HG03520 (cell line): Measurements from ENCODE around the gene TGFB1I1.
"Not testable (repeated sequence)": the region's sequence is repeated elsewhere in the genome, so short reads cannot be mapped to it uniquely, and the experiment has no call there.

Experiments
- ATAC-seq: cut with Tn5 transposase; IDR thresholded peaks from one replicate; pipeline ENCODE4 v1.9.1; 2021; ENCODE audit warnings: mild to moderate bottlenecking, moderate library complexity; ENCODE audit not compliant: unreplicated experiment

TGFB1I1 gene

GRCh38 chr16:31486045-31486444 lies 14.1 kb downstream of the TGFB1I1 start:
- ATAC-seq: no peak

DNA sequence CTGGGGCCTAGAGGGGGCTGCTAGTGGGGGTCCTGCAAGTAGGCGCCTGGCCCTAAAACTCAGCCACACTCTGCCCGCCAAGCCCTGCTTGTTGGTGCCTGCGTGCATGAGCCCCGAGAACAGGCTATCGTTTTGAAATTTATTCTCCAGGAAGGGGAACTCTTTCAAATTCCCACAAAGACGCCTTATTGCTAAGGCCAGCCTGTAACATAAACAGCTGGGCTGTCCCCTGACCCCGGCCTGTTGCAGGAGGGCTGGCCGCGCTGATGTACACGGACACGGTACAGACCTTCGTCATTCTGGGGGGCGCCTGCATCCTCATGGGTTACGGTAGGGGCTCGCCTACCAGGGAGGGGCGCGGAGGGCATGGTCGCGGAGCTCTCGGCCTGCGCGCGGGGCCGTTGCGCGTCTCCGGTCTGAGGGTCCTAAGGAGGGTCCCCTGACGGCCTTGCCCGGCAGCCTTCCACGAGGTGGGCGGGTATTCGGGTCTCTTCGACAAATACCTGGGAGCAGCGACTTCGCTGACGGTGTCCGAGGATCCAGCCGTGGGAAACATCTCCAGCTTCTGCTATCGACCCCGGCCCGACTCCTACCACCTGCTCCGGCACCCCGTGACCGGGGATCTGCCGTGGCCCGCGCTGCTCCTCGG lies 15.2 kb downstream of the TGFB1I1 start:
- ATAC-seq: no peak

DNA sequence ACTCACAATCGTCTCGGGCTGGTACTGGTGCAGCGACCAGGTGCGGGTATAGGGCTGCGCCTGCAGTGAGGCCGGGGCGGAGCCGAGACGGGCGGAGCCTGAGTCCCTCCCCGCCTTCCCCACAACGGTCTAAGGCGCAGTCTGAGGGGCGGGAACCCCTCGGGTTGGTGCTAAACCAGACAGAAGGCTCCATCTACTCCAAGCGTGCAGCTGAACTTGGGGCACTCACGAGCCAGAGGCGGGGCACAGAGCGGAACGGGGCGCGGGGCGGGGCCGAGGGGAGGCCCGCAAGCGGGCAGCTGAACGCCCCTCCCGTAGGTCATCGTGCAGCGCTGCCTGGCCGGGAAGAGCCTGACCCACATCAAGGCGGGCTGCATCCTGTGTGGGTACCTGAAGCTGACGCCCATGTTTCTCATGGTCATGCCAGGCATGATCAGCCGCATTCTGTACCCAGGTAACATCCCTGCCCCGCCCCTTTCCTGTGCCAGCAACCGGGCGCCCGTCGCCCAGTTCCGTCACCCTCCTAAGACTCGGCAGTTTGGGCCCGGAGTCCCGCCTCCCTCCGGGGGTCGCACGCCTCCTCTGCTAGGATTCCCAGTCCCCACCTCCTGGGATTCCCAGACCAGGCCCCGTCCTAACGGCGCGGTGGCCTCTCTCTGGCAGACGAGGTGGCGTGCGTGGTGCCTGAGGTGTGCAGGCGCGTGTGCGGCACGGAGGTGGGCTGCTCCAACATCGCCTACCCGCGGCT lies 15.9 kb downstream of the TGFB1I1 start:
- ATAC-seq: peak; percentile 86

GRCh38 chr16:31488468-31489297 lies 16.7 kb downstream of the TGFB1I1 start:
- no peak for ATAC-seq

GRCh38 chr16:31489298-31489564 lies 17.3 kb downstream of the TGFB1I1 start:
- ATAC-seq: no peak

DNA sequence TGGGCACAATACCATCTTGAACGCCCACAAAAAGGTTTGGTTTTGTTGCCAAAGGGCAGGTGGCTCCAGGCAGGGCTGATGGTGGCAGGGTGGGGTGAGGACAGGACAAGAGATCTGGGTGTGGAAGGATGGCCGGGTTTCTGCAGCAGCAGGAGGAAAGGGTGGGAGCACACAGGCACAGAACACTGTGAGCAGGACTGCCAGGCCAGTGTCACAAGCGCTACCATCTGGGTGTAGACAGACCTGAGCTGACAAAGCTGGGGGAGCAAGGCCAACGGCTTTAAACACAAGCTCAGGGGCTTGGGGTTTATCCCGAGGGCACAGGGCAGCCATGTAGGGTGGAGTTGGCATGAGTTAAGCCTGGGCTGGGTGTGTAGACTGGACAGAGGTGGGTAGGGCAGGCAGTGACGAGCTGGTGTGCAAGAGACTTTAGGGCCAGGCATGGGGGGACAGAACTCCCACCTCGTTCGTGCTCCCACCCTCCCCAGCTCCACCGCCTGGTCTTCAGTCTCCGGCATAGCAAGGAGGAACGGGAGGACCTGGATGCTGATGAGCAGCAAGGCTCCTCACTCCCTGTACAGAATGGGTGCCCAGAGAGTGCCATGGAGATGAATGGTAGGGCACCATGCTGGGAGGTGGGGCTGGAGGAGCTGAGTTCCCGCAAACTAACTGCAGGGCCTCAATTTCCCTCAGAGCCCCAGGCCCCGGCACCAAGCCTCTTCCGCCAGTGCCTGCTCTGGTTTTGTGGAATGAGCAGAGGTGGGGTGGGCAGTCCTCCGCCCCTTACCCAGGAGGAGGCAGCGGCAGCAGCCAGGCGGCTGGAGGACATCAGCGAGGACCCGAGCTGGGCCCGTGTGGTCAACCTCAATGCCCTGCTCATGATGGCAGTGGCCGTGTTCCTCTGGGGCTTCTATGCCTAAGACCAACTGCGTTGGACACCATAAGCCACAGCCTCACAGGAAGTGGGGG lies 17.9 kb downstream of the TGFB1I1 start:
- ATAC-seq: no peak

GRCh38 chr16:31491778-31492418 lies 19.9 kb downstream of the TGFB1I1 start:
- ATAC-seq: no peak

GRCh38 chr16:31493506-31494125 lies 21.7 kb downstream of the TGFB1I1 start:
- no peak for ATAC-seq

- ATAC-seq: no peak
Observed at GRCh38 chr16:31496670-31497069, 24.7 kb downstream of the TGFB1I1 start.

GRCh38 chr16:31498493-31498892 lies 26.5 kb downstream of the TGFB1I1 start:
- no peak for ATAC-seq

DNA sequence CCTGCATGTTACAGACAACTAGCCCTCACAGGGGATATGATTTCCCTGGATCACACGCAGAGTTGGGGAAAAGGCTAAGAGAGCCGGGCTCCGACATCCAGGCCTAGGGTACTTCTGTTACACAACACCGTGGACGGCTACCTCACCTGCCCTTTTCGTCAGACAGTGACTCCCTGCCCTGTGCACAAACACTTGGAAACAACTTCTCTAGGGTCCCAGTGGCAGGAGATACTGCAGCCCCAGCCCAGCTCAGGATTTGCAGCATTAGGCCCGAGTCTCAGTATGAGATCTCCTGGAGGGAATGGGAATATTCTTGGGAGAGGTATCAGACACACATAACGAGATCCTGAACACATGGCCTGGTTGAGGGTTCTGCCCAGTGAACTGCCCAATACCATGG lies 28.0 kb downstream of the TGFB1I1 start:
- ATAC-seq: no peak

GRCh38 chr16:31501226-31501965 lies 29.4 kb downstream of the TGFB1I1 start:
- ATAC-seq: no peak

DNA sequence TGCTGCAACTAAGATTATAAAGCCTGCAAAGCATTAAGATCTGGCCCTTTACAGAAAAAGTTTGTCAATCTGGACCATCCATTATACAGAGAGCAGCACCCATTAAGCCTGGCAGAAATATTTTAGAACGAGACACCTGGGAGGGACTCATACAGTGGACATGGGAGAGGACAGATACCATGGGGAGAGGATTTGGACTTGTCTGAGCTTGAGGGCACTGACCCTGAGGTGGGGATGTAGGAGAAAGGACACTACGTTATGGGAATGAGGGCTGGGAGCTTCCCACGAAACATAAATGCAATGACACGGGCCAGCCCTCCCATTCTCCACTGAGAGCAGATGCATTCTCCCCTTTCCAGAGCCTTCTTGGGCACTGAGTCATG lies 30.0 kb downstream of the TGFB1I1 start:
- no peak for ATAC-seq

DNA sequence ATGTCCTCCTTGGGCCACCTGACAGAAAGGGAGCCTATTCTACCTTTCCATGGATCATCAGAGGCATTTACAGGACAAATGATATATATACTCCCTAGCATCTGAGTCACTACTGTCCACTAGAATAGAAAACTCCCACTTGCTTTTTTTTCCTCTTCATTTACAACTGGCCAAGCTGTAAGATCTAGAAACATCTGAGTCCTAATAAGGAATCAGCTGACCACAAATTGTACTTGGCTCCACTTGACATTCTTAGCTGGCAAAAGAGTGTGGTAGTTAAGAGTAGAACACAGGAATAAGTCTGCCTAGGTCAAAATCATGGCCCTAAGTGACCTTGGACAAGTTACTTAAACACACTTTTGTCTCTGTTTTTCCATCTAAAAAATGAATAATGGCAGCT lies 31.0 kb downstream of the TGFB1I1 start:
- no peak for ATAC-seq

- not testable (repeated sequence) for ATAC-seq
Observed at GRCh38 chr16:31503555-31503954, 31.6 kb downstream of the TGFB1I1 start.

DNA sequence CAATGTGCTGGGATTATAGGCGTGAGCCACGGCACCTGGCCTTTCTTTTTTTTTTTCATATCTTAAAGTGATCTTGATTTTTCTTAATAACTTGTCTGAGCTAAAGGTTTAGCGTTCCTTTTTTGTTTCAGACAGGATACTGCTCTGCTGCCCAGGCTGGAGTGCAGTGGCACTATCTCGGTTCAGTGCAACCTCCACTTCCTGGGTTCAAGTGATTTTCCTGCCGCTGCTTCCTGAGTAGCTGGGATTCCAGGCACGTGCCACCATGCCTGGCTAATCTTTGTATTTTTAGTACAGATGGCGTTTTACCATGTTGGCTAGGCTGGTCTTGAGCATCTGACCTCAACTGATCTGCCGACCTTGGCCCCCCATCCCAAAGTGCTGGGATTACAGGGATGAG lies 32.2 kb downstream of the TGFB1I1 start:
- no peak for ATAC-seq

DNA sequence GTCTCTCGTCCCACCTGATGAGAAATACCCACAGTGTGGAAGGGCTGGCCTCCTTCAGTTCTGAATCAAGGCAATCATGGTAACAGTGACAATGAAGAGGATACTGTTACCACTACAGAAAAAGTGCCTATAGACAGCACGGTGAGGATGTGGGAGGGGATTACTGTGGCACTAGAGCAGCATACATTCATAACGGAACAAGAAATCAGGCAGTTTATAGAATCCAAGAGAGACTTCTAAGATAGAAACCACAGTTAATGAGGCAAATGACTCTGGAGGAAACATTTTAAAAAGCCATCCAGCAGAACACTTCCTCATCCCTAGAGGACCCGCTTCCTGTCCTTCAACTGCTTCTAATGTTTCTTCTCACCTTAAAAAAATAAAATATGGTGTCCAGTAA lies 33.5 kb downstream of the TGFB1I1 start:
- ATAC-seq: no peak

GRCh38 chr16:31507617-31507928 lies 35.6 kb downstream of the TGFB1I1 start:
- peak; percentile 9 for ATAC-seq

- peak; percentile 78 for ATAC-seq
Observed at GRCh38 chr16:31507929-31508705, 36.2 kb downstream of the TGFB1I1 start, which contains the start of gene RUSF1. Gene RUSF1, minus strand, starts transcription at chr16:31508391. Its CDS starts 18 bp downstream, at chr16:31508373.
